H1 (cell line): ENCODE results near the gene CDR2L. TPM values are rescaled to one million over a fixed set of nuclear protein-coding genes. Genes with fewer than 3 reads are reported as not detected.

Experiments
- CTCF ChIA-PET: fragments of 300-600 bp; sonication (Branson Sonifier 250); formaldehyde crosslinking; loops from one replicate; lab custom pipeline; 2021; ENCODE audit not compliant: partially characterized antibody; lab: Charles Lee
- POLR2A ChIA-PET: fragments of 300-600 bp; sonication (Branson Sonifier 250); formaldehyde crosslinking; loops from one replicate; lab custom pipeline; 2021; ENCODE audit warnings: inconsistent platforms; ENCODE audit not compliant: partially characterized antibody; lab: Charles Lee
- DNase-seq, 2 experiments: peaks; one replicate each; pipeline versions ENCODE4 v3.0.0 to v3.0.0-alpha.2; 2010 to 2022; ENCODE audit warnings: low spot score in 2 of 2, low read depth in 1 of 2, mixed read lengths in 1 of 2
- FAIRE-seq: peaks from 2 replicates; lab custom pipeline; 2011; peaks lifted over from hg19 to GRCh38; lab: Jason Lieb, UNC
- H2AFZ ChIP-seq: 2 replicates; pipeline ENCODE4 v1.8.1; 2012; ENCODE audit warnings: low read length, inconsistent platforms
- H2AK5ac ChIP-seq: 2 replicates; pipeline ENCODE4 v1.6.1; 2013; ENCODE audit warnings: low read depth, low read length
- H2BK120ac ChIP-seq: replicated peaks from 2 replicates; pipeline ENCODE3; 2013; ENCODE audit warnings: low read depth, low read length, inconsistent platforms
- H2BK12ac ChIP-seq: 2 replicates; pipeline ENCODE4 v1.6.1; 2013; ENCODE audit warnings: low read depth, low read length
- H2BK15ac ChIP-seq: 2 replicates; pipeline ENCODE4 v1.6.1; 2013; ENCODE audit warnings: low read length
- H2BK20ac ChIP-seq: 2 replicates; pipeline ENCODE4 v1.6.1; 2013; ENCODE audit warnings: low read length
- H2BK5ac ChIP-seq: 2 replicates; pipeline ENCODE4 v1.6.1; 2013; ENCODE audit warnings: low read depth, low read length
- H3K14ac ChIP-seq: 2 replicates; pipeline ENCODE4 v1.6.1; 2013; ENCODE audit warnings: inconsistent platforms; ENCODE audit not compliant: insufficient read length
- H3K18ac ChIP-seq: 2 replicates; pipeline ENCODE4 v1.6.1; 2013; ENCODE audit warnings: low read length; ENCODE audit errors: extremely low read depth
- H3K23ac ChIP-seq: 2 replicates; pipeline ENCODE4 v1.6.1; 2013; ENCODE audit warnings: inconsistent platforms; ENCODE audit not compliant: insufficient read length
- H3K23me2 ChIP-seq: 2 replicates; pipeline ENCODE4 v1.6.1; 2013; ENCODE audit warnings: low read depth, low read length
- H3K27ac ChIP-seq: 2 replicates; pipeline ENCODE4 v1.6.1; 2011; ENCODE audit warnings: low read depth, low read length, inconsistent platforms
- H3K27me3 ChIP-seq, 4 experiments: replicated peaks in 1 of 4; 1 replicate in 1 of 4; 2 replicates in 3 of 4; pipeline versions ENCODE4 v1.6.1 to v1.8.1; 2011 to 2013; ENCODE audit warnings: low read length in 3 of 4, mild to moderate bottlenecking in 3 of 4, inconsistent platforms in 2 of 4, mixed read lengths in 2 of 4, moderate library complexity in 1 of 4; ENCODE audit not compliant: control insufficient read depth in 3 of 4, insufficient read depth in 3 of 4; ENCODE audit errors: extremely low read depth in 1 of 4
- H3K36me3 ChIP-seq, 4 experiments: 2 replicates each; pipeline versions ENCODE4 v1.6.1 to v1.8.1; 2011 to 2013; ENCODE audit warnings: mild to moderate bottlenecking in 4 of 4, low read length in 3 of 4, moderate library complexity in 2 of 4, control low read depth in 1 of 4, inconsistent platforms in 1 of 4; ENCODE audit not compliant: insufficient read depth in 4 of 4, control insufficient read depth in 2 of 4
- H3K4ac ChIP-seq: replicated peaks from 2 replicates; pipeline ENCODE3; 2013; ENCODE audit warnings: low read length, low read depth, mixed read lengths, inconsistent platforms; ENCODE audit not compliant: insufficient read length
- H3K4me1 ChIP-seq, 4 experiments: replicated peaks in 1 of 4; 1 replicate in 1 of 4; 2 replicates in 3 of 4; pipeline versions ENCODE4 v1.6.1 to v1.8.1; 2011 to 2013; ENCODE audit warnings: low read length in 3 of 4, inconsistent platforms in 2 of 4, mixed read lengths in 1 of 4; ENCODE audit not compliant: insufficient read depth in 4 of 4, control insufficient read depth in 3 of 4
- H3K4me2 ChIP-seq, 2 experiments: 2 replicates each; pipeline versions ENCODE4 v1.6.1 to v1.8.1; 2011 to 2013; ENCODE audit warnings: low read depth in 2 of 2, low read length in 2 of 2, control low read depth in 1 of 2, inconsistent platforms in 1 of 2, mild to moderate bottlenecking in 1 of 2; ENCODE audit not compliant: insufficient read depth in 1 of 2
- H3K4me3 ChIP-seq, 4 experiments: fragments of 200-600, 300-600 bp in 1 of 4; sonication (generic), shearing (Covaris generic), sonication (Bioruptor Twin) in 1 of 4; 2 replicates each; pipeline versions ENCODE4 v1.5.1 to v1.8.1; 2011 to 2016; ENCODE audit warnings: low read length in 4 of 4, low read depth in 3 of 4, control low read depth in 2 of 4, inconsistent platforms in 2 of 4, mild to moderate bottlenecking in 2 of 4, mixed read lengths in 1 of 4, moderate library complexity in 1 of 4; ENCODE audit not compliant: insufficient read depth in 2 of 4; ENCODE audit errors: extremely low read depth in 1 of 4
- H3K56ac ChIP-seq: replicated peaks from 2 replicates; pipeline ENCODE3; 2013; ENCODE audit warnings: low read depth, mild to moderate bottlenecking, mixed read lengths, low read length, inconsistent platforms; ENCODE audit not compliant: insufficient read length
- H3K79me1 ChIP-seq: 2 replicates; pipeline ENCODE4 v1.6.1; 2013; ENCODE audit warnings: low read depth, low read length, control low read depth
- H3K79me2 ChIP-seq, 2 experiments: 2 replicates each; pipeline versions ENCODE4 v1.6.1 to v1.8.1; 2012 to 2013; ENCODE audit warnings: low read length in 2 of 2, mild to moderate bottlenecking in 2 of 2, inconsistent platforms in 1 of 2; ENCODE audit not compliant: insufficient read depth in 2 of 2, control insufficient read depth in 1 of 2
- H3K9ac ChIP-seq, 4 experiments: replicated peaks in 1 of 4; 1 replicate in 1 of 4; 2 replicates in 3 of 4; pipeline versions ENCODE4 v1.6.1 to v1.8.1; 2011 to 2013; ENCODE audit warnings: low read depth in 3 of 4, low read length in 3 of 4, control low read depth in 2 of 4, mild to moderate bottlenecking in 2 of 4, moderate library complexity in 2 of 4, inconsistent platforms in 1 of 4; ENCODE audit errors: extremely low read depth in 1 of 4
- H3K9me3 ChIP-seq, 2 experiments: 2 replicates each; pipeline versions ENCODE4 v1.6.1 to v1.8.1; 2012 to 2013; ENCODE audit warnings: mild to moderate bottlenecking in 2 of 2, moderate library complexity in 2 of 2, control low read depth in 1 of 2, inconsistent platforms in 1 of 2, low read depth in 1 of 2, low read length in 1 of 2, mixed read lengths in 1 of 2; ENCODE audit not compliant: insufficient read depth in 2 of 2
- H4K20me1 ChIP-seq, 2 experiments: replicated peaks in 1 of 2; 2 replicates each; pipeline versions ENCODE3 to v1.8.1; 2011 to 2013; ENCODE audit warnings: inconsistent platforms in 2 of 2, low read length in 2 of 2, mild to moderate bottlenecking in 1 of 2; ENCODE audit not compliant: insufficient read depth in 2 of 2, control insufficient read depth in 1 of 2
- H4K5ac ChIP-seq: 2 replicates; pipeline ENCODE4 v1.6.1; 2013; ENCODE audit warnings: low read length, low read depth, mixed read lengths, inconsistent platforms; ENCODE audit not compliant: insufficient read length
- H4K8ac ChIP-seq: 2 replicates; pipeline ENCODE4 v1.8.0; 2013; ENCODE audit warnings: mild to moderate bottlenecking, moderate library complexity, low read length, inconsistent platforms; ENCODE audit not compliant: insufficient read depth; ENCODE audit errors: extremely low read depth
- H4K91ac ChIP-seq: replicated peaks from 2 replicates; pipeline ENCODE3; 2013; ENCODE audit warnings: low read length, mixed read lengths, inconsistent platforms; ENCODE audit not compliant: insufficient read length
- WGBS, 2 experiments: shearing (Covaris generic) in 1 of 2; methylation state at CpG; one replicate each; pipeline versions ENCODE4 v1.1.6 to v1.1.7; 2013 to 2015; ENCODE audit warnings: low lambda C conversion rate in 2 of 2, mixed read lengths in 2 of 2, inconsistent platforms in 1 of 2, low coverage in 1 of 2, missing lambda C conversion rate in 1 of 2; ENCODE audit not compliant: insufficient replicate concordance in 2 of 2, insufficient coverage in 1 of 2, insufficient read length in 1 of 2; ENCODE audit errors: extremely low coverage in 1 of 2, missing lambda C conversion rate in 1 of 2; 5-methylcytosine and 5-hydroxymethylcytosine counted together
- polyA plus RNA-seq, 7 experiments: library from polyadenylated mRNA; depleted of rRNA in 3 of 7; stranded (reverse) in 5 of 7; unstranded in 2 of 7; fragments of >200 nt in 5 of 7; fragments of 200-250 nt in 2 of 7; gene quantifications; 1 replicate in 5 of 7; 2 replicates in 1 of 7; 4 replicates in 1 of 7; pipeline versions ENCODE4 v1.2.1 to v1.2.3, GENCODE V29; 2011 to 2013; ENCODE audit warnings: missing spikeins in 2 of 7, mixed read lengths in 2 of 7
- total RNA-seq: library from RNA; stranded (reverse); fragmentation: NEBNext Ultra II Directional; extraction: Animal tissue kit (Norgen Biotek cat#: 25700); gene quantifications from 2 replicates; pipeline ENCODE4 v1.2.1, GENCODE V29; 2021
- TF ChIP-seq, protein P1 (sequence below): IDR thresholded peaks from 2 replicates; pipeline ENCODE4 v1.6.1; 2012; ENCODE audit warnings: inconsistent platforms

CDR2L gene
- total and polyA plus RNA-seq, 2 of the 8 experiments (the other 6 are each of a cell fraction or from before 2014, with no cell fraction given) = 20.4 to 38.1 TPM

DNA sequence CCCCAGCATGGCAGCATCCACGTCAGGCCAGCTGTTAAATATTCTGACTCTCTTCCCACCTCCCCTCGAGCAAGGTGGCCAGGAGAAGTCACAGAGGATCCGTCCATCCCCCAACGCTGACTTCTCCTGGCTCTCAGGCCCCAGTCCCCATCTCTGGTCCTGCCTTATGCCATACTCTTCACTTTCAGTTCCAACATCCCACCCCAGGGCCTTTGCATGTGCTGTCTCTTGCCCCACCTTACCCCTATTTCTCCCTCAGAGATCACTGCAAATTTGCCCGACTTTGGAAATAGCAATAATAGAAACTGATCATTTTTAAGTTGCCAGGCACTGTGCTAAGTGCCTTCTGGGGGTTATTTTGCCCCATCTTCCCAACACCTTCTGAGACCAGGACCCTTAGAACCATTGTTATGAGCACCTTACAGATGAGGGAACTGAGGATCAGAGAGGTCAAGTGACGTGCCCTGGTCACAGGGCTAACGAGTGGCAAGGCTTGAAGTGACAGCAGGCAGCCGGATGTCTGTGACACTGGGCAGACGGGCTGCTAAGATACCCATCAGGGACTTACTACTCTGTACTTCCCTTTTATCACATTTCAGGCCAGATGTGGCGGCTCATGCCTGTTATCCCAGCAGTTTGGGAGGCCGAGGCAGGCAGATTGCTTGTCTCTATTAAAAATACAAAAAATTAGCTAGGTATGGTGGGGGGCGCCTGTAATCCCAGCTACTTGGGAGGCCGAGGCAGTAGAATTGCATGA is 32.6 kb upstream of the CDR2L start:
- Histone ChIP-seq H3K23ac (no peak overlapping the region), H3K9me3 (no peaks in the 10 kb centered on the region), H4K5ac (no peak overlapping the region), H3K27me3 (peaks cover 0 to 5% (median 4%) of the 10 kb centered on the region in 4 experiments; a peak in 3 of 7 replicates), H2BK120ac (no peak overlapping the region), H4K91ac (no peak overlapping the region), H2BK5ac (no peak overlapping the region), H2AK5ac (no peak overlapping the region), H3K4me2 (no peak overlapping the region), H3K9ac (no peak overlapping the region), H3K4me1 (peaks cover 0 to 5% (median 2%) of the 10 kb centered on the region in 4 experiments; a peak in 4 of 7 replicates), H2BK15ac (no peak overlapping the region), H4K20me1 (peaks cover 0 to 2% of the 10 kb centered on the region in 2 experiments), H3K4ac (no peak overlapping the region), H3K27ac (no peak overlapping the region), H3K14ac (no peak overlapping the region), H3K36me3 (no peaks in the 10 kb centered on the region), H3K23me2 (no peaks in the 10 kb centered on the region), H3K56ac (no peak overlapping the region), H4K8ac (no peak overlapping the region), H3K18ac (no peak overlapping the region), H2BK12ac (no peak overlapping the region), H3K79me2 (no peaks in the 10 kb centered on the region), H2AFZ (no peak overlapping the region), H3K79me1 (no peaks in the 10 kb centered on the region; the same call in 1 of the 2 replicates), H2BK20ac (no peak overlapping the region), H3K4me3 (no peak overlapping the region)
- DNase-seq (no peak), FAIRE-seq (no peak)
- 72% methylated on average over 13 of the region's 13 CpGs; no CpG with 5 or more reads in 1 of the 2 experiments for WGBS, 2 experiments
- ChIA-PET POLR2A (interaction anchor here (0.6 to 1.2 kb wide), 2 partner anchors 34 to 291 kb away, joined by 3 read pairs; no protein-coding TSS in a partner anchor), CTCF (interaction anchor here (2.6 to 49.9 kb wide), 5 partner anchors 3 to 164 kb away, joined by 13 to 1072 read pairs (median 345); partner anchors contain the start of genes MRPL58, OTOP2, OTOP3 and USH1G)
- TF ChIP-seq, protein P1, sequence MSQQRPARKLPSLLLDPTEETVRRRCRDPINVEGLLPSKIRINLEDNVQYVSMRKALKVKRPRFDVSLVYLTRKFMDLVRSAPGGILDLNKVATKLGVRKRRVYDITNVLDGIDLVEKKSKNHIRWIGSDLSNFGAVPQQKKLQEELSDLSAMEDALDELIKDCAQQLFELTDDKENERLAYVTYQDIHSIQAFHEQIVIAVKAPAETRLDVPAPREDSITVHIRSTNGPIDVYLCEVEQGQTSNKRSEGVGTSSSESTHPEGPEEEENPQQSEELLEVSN = no peak
